DND-41 (cell line): ENCODE data around the gene MARK4.

Experiments
- EZH2 ChIP-seq: IDR thresholded peaks from 3 replicates; pipeline ENCODE4 v1.6.1; 2012; ENCODE audit warnings: borderline replicate concordance, low read depth, mild to moderate bottlenecking, moderate library complexity, low read length, inconsistent platforms; ENCODE audit not compliant: severe bottlenecking
- TF ChIP-seq, protein P1 (sequence below): IDR thresholded peaks from 2 replicates; pipeline ENCODE4 v1.5.1; 2012; ENCODE audit warnings: borderline replicate concordance, low read length, moderate library complexity, mild to moderate bottlenecking; ENCODE audit not compliant: poor library complexity, severe bottlenecking; ENCODE audit errors: extremely low read depth

DNA sequence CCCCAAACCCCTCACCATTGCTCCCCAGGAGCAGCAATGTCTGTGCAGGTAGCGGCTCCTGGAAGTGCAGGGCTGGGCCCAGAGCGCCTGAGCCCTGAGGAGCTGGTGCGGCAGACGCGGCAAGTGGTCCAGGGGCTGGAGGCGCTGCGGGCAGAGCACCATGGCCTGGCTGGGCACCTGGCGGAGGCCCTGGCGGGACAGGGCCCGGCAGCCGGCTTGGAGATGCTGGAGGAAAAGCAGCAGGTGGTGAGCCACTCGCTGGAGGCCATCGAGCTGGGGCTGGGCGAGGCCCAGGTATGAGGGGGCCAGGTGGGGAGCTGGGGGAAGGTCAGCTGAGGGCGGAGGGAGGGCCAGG, 94.4 kb downstream of the MARK4 start:
- TF ChIP-seq, protein P1, sequence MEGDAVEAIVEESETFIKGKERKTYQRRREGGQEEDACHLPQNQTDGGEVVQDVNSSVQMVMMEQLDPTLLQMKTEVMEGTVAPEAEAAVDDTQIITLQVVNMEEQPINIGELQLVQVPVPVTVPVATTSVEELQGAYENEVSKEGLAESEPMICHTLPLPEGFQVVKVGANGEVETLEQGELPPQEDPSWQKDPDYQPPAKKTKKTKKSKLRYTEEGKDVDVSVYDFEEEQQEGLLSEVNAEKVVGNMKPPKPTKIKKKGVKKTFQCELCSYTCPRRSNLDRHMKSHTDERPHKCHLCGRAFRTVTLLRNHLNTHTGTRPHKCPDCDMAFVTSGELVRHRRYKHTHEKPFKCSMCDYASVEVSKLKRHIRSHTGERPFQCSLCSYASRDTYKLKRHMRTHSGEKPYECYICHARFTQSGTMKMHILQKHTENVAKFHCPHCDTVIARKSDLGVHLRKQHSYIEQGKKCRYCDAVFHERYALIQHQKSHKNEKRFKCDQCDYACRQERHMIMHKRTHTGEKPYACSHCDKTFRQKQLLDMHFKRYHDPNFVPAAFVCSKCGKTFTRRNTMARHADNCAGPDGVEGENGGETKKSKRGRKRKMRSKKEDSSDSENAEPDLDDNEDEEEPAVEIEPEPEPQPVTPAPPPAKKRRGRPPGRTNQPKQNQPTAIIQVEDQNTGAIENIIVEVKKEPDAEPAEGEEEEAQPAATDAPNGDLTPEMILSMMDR: no peak
- no peak for TF ChIP-seq EZH2
